Measurements from ENCODE around the gene RB1. TPM values are rescaled to one million over a fixed set of nuclear protein-coding genes. Genes with fewer than 3 reads are reported as not detected.

Gene RB1
- total and polyA plus RNA-seq, 2 donors from 2014 or later, result 12.3 to 46.5 TPM

- Histone ChIP-seq H3K36me3 (ENCODE audit: control insufficient read depth in 2 of 3, insufficient read depth in 3 of 3, low read length in 3 of 3) (peaks cover 0 to 15% (median 2%) of the 10 kb centered on the region in 3 donors), H3K27ac (ENCODE audit: low read depth in 2 of 2, low read length in 2 of 2) (no peak overlapping the region), H3K9ac (ENCODE audit: low read length in 3 of 3) (no peak overlapping the region), H3K4me1 (ENCODE audit: control insufficient read depth in 2 of 3, insufficient read depth in 2 of 3, low read depth in 1 of 3, low read length in 3 of 3) (peaks cover 0 to 4% (median 0%) of the 10 kb centered on the region in 3 donors), H3K4me3 (ENCODE audit: low read length in 3 of 3) (no peak overlapping the region), H3K27me3 (ENCODE audit: control insufficient read depth, insufficient read depth, low read length) (no peaks in the 10 kb centered on the region), H3K9me3 (ENCODE audit: control insufficient read depth in 2 of 3, insufficient read depth in 1 of 3, low read length in 3 of 3) (no peaks in the 10 kb centered on the region)
- no peak for DNase-seq
- intact Hi-C loops (cut with DNase I), result no loop called here
- TF ChIP-seq CTCF (IDR thresholded peaks at IDR 0.05; ENCODE audit: borderline replicate concordance, extremely low read depth, insufficient read depth), result no peak
- no peak for FAIRE-seq
Observed at GRCh38 chr13:48501705-48502104, 198.2 kb downstream of the RB1 start.

GRCh38 chr13:48502601-48503319, 199.2 kb downstream of the RB1 start:
- intact Hi-C loops (cut with DNase I), result no loop called here
- Histone ChIP-seq H3K4me1 (ENCODE audit: control insufficient read depth in 2 of 3, insufficient read depth in 2 of 3, low read depth in 1 of 3, low read length in 3 of 3) (peaks cover 0 to 4% (median 0%) of the 10 kb centered on the region in 3 donors), H3K9me3 (ENCODE audit: control insufficient read depth in 2 of 3, insufficient read depth in 1 of 3, low read length in 3 of 3) (no peaks in the 10 kb centered on the region), H3K27ac (ENCODE audit: low read depth in 2 of 2, low read length in 2 of 2) (no peak overlapping the region), H3K36me3 (ENCODE audit: control insufficient read depth in 2 of 3, insufficient read depth in 3 of 3, low read length in 3 of 3) (peaks cover 0 to 15% (median 2%) of the 10 kb centered on the region in 3 donors), H3K4me3 (ENCODE audit: low read length in 3 of 3) (no peak overlapping the region), H3K9ac (ENCODE audit: low read length in 3 of 3) (no peak overlapping the region), H3K27me3 (ENCODE audit: control insufficient read depth, insufficient read depth, low read length) (no peaks in the 10 kb centered on the region)
- DNase-seq, result no peak
- FAIRE-seq, result no peak
- TF ChIP-seq CTCF (IDR thresholded peaks at IDR 0.05; ENCODE audit: borderline replicate concordance, extremely low read depth, insufficient read depth), result no peak

GRCh38 chr13:48504606-48505005, 201.1 kb downstream of the RB1 start:
- Histone ChIP-seq H3K4me1 (ENCODE audit: control insufficient read depth in 2 of 3, insufficient read depth in 2 of 3, low read depth in 1 of 3, low read length in 3 of 3) (peaks cover 0 to 4% (median 0%) of the 10 kb centered on the region in 3 donors), H3K9me3 (ENCODE audit: control insufficient read depth in 2 of 3, insufficient read depth in 1 of 3, low read length in 3 of 3) (no peaks in the 10 kb centered on the region), H3K36me3 (ENCODE audit: control insufficient read depth in 2 of 3, insufficient read depth in 3 of 3, low read length in 3 of 3) (peaks cover 0 to 9% (median 0%) of the 10 kb centered on the region in 3 donors), H3K9ac (ENCODE audit: low read length in 3 of 3) (no peak overlapping the region), H3K27ac (ENCODE audit: low read depth in 2 of 2, low read length in 2 of 2) (no peak overlapping the region), H3K4me3 (ENCODE audit: low read length in 3 of 3) (no peak overlapping the region), H3K27me3 (ENCODE audit: control insufficient read depth, insufficient read depth, low read length) (no peaks in the 10 kb centered on the region)
- no peak for DNase-seq
- intact Hi-C loops (cut with DNase I), result no loop called here
- FAIRE-seq, result no peak
- TF ChIP-seq CTCF (IDR thresholded peaks at IDR 0.05; ENCODE audit: borderline replicate concordance, extremely low read depth, insufficient read depth), result no peak

Measured in kidney (tissue), 14 donors.